ENCODE results near the gene NMBR.
"Not testable (repeated sequence)": the region's sequence is repeated elsewhere in the genome, so short reads cannot be mapped to it uniquely, and the experiment has no call there.

Gene NMBR

GRCh38 chr6:142045380-142046278 is 101.3 kb downstream of the NMBR start:
- H3K4me3 ChIP-seq (ENCODE audit: low read depth, low read length), result no peak overlapping the region
- DNase-seq (ENCODE audit: low read depth), result peak; percentile 14
- no peak for TF ChIP-seq POLR2A (IDR thresholded peaks at IDR 0.05; ENCODE audit: extremely low read depth, insufficient read length)
- no peak for TF ChIP-seq CTCF (IDR thresholded peaks at IDR 0.05; ENCODE audit: low read depth, low read length)
- no peak for TF ChIP-seq MAX (IDR thresholded peaks at IDR 0.05; ENCODE audit: low read depth, low read length)
- TF ChIP-seq MYC (IDR thresholded peaks at IDR 0.05; ENCODE audit: low read depth, low read length), result no peak

GRCh38 chr6:142035890-142036289 is 111.0 kb downstream of the NMBR start:
- no peak for TF ChIP-seq POLR2A (IDR thresholded peaks at IDR 0.05; ENCODE audit: extremely low read depth, insufficient read length)
- no peak for TF ChIP-seq MAX (IDR thresholded peaks at IDR 0.05; ENCODE audit: low read depth, low read length)
- TF ChIP-seq CTCF (IDR thresholded peaks at IDR 0.05; ENCODE audit: low read depth, low read length), result no peak
- TF ChIP-seq MYC (IDR thresholded peaks at IDR 0.05; ENCODE audit: low read depth, low read length), result no peak
- DNase-seq (ENCODE audit: low read depth), result no peak
- no peak overlapping the region for H3K4me3 ChIP-seq (ENCODE audit: low read depth, low read length)

- DNase-seq (ENCODE audit: low read depth), result no peak
- TF ChIP-seq CTCF (IDR thresholded peaks at IDR 0.05; ENCODE audit: low read depth, low read length), result no peak
- no peak for TF ChIP-seq POLR2A (IDR thresholded peaks at IDR 0.05; ENCODE audit: extremely low read depth, insufficient read length)
- TF ChIP-seq MYC (IDR thresholded peaks at IDR 0.05; ENCODE audit: low read depth, low read length), result no peak
- TF ChIP-seq MAX (IDR thresholded peaks at IDR 0.05; ENCODE audit: low read depth, low read length), result no peak
- no peak overlapping the region for H3K4me3 ChIP-seq (ENCODE audit: low read depth, low read length)
Measured at GRCh38 chr6:142031035-142031434, 115.9 kb downstream of the NMBR start.

GRCh38 chr6:142030115-142030619 is 116.8 kb downstream of the NMBR start:
- H3K4me3 ChIP-seq (ENCODE audit: low read depth, low read length), result no peak overlapping the region
- TF ChIP-seq CTCF (IDR thresholded peaks at IDR 0.05; ENCODE audit: low read depth, low read length), result no peak
- no peak for TF ChIP-seq MYC (IDR thresholded peaks at IDR 0.05; ENCODE audit: low read depth, low read length)
- no peak for TF ChIP-seq POLR2A (IDR thresholded peaks at IDR 0.05; ENCODE audit: extremely low read depth, insufficient read length)
- TF ChIP-seq MAX (IDR thresholded peaks at IDR 0.05; ENCODE audit: low read depth, low read length), result no peak
- no peak for DNase-seq (ENCODE audit: low read depth)

- TF ChIP-seq POLR2A (IDR thresholded peaks at IDR 0.05; ENCODE audit: extremely low read depth, insufficient read length) (no peak), CTCF (IDR thresholded peaks at IDR 0.05; ENCODE audit: low read depth, low read length) (no peak), MAX (IDR thresholded peaks at IDR 0.05; ENCODE audit: low read depth, low read length) (no peak), MYC (IDR thresholded peaks at IDR 0.05; ENCODE audit: low read depth, low read length) (no peak)
- H3K4me3 ChIP-seq (ENCODE audit: low read depth, low read length), result no peak overlapping the region
- no peak for DNase-seq (ENCODE audit: low read depth)
Measured at GRCh38 chr6:142028527-142028926, 118.4 kb downstream of the NMBR start.

GRCh38 chr6:142027804-142028203 is 119.1 kb downstream of the NMBR start:
- not testable (repeated sequence) for DNase-seq (ENCODE audit: low read depth); H3K4me3 ChIP-seq (ENCODE audit: low read depth, low read length)

All from NB4 (cell line).